ENCODE measurements around the gene SPON1.

The SPON1 gene

GRCh38 chr11:14300661-14301304 is 338.3 kb downstream of the SPON1 start:
- no peak for DNase-seq

- no peak for DNase-seq
Observed at GRCh38 chr11:14304601-14305000, 342.1 kb downstream of the SPON1 start.

GRCh38 chr11:14305649-14306048 is 343.1 kb downstream of the SPON1 start:
- DNase-seq, result no peak

- DNase-seq, result no peak
Observed at GRCh38 chr11:14306481-14306880, 344.0 kb downstream of the SPON1 start.

DNA sequence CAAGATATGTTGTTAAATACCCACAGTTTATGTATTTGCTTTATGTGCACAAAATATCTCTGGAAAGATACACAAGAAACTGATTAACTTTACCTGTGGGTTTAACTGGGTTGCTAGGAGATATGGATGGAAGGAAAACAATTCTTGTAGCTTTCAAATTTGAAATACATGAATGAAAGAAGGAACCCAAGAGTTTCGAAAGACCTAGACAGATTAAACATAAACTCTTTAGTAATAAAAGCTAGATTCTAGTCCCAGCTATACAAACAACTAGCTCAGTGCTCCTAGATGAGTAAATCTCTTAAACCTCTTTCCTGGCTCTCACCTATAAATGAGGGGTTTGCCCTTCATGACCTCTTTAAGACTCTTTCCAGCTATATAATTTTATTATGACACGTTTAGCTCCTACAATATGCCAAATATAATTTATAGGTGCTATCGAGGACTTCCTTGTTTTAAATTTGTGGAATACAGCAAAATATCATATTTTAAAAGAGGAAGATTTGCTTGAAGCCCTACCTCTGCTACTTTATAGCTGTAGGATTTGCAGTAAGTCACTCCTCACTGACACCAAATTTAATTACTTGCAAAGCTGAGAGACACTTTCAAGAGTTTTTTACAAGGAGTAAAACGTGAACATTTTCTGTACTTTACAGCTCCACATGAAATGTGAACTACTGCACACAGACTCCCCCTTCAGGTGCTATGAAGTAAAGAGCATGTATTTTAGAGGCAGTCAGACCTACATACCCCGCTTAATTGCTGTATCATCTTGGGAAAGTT is 345.8 kb downstream of the SPON1 start:
- no peak for DNase-seq

- no peak for DNase-seq
Observed at GRCh38 chr11:14308897-14309387, 346.4 kb downstream of the SPON1 start.

- DNase-seq, result no peak
Observed at GRCh38 chr11:14309425-14310192, 347.1 kb downstream of the SPON1 start.

DNA sequence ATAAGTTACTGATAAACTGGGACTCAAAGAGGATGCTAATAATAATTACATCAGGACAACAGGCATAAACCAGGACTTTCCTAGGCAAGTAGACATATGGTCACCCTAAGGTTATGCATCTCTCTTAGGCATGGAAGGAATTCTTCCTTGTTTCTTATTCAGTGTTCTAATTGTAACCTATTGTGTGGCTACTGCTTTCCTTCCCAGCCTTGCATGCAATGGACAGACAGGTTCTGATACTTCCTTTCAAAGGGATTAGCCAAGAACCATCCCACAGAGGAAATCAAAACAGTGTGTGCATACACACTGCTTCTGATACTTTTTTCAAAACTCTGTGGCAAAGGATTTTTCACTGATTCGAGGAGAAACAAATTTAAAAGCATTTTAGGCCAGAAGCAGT is 348.2 kb downstream of the SPON1 start:
- DNase-seq, result no peak

- DNase-seq, result no peak
Observed at GRCh38 chr11:14312736-14313438, 350.4 kb downstream of the SPON1 start.

DNA sequence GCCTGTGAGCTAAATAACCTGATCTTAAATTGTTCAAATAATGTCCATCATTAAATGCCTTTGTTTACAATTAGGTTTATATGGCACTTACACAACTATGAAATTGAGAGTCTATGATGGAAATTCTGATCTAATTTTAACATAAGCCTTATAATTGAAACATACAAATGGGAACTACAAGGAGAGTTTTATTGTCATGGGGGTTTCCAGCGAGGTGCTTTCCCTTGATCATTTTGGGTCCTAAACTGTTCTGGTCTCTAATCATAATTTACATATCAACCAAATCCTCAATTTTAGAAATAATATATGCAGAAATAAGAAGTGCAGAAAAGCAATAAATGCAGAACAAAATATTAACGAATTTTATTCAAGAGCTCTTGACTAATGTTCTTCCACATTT is 351.6 kb downstream of the SPON1 start:
- DNase-seq, result no peak

GRCh38 chr11:14315130-14315529 is 352.6 kb downstream of the SPON1 start:
- no peak for DNase-seq
